Gastrocnemius medialis (tissue), 4 donors: ENCODE measurements around the gene SPTAN1.

Source experiments
- POLR2A ChIP-seq, 2 donors: fragments of 450-650 bp; IDR thresholded peaks; one replicate each; pipeline ENCODE4 v1.6.1; 2017; ENCODE audit warnings: antibody characterized with exemption in 2 of 2, mild to moderate bottlenecking in 2 of 2, moderate library complexity in 2 of 2
- TF ChIP-seq, protein P1 (sequence below), 5 experiments: fragments of 450-650 bp in 3 of 5; fragments of 200-600 bp in 2 of 5; sonication (generic) in 2 of 5; IDR thresholded peaks in 4 of 5; conservative IDR thresholded peaks in 1 of 5; 1 replicate in 4 of 5; 2 replicates in 1 of 5; pipeline ENCODE4 v1.5.1; 2016 to 2019; ENCODE audit warnings: antibody characterized with exemption in 5 of 5, mild to moderate bottlenecking in 3 of 5, moderate library complexity in 3 of 5

DNA sequence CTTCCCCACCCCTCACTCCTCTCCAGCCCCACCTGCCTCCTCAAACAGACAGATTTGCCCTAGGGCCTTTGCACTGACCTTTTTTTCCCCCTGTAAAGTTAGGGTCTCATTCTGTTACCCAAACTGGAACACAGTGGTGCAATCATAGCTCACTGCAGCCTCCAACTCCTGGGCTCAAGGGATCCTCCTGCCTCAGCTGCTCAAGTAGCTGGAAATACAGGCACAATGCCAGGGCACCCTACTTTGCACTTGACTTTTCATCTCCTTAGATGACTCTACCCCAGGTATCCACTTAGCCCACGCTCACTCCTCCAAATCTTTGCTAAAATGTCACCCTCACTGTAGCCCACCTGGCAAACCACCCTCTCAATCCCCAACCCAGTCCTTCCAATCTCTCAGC is 102.1 kb downstream of the SPTAN1 start:
- TF ChIP-seq, protein P1, sequence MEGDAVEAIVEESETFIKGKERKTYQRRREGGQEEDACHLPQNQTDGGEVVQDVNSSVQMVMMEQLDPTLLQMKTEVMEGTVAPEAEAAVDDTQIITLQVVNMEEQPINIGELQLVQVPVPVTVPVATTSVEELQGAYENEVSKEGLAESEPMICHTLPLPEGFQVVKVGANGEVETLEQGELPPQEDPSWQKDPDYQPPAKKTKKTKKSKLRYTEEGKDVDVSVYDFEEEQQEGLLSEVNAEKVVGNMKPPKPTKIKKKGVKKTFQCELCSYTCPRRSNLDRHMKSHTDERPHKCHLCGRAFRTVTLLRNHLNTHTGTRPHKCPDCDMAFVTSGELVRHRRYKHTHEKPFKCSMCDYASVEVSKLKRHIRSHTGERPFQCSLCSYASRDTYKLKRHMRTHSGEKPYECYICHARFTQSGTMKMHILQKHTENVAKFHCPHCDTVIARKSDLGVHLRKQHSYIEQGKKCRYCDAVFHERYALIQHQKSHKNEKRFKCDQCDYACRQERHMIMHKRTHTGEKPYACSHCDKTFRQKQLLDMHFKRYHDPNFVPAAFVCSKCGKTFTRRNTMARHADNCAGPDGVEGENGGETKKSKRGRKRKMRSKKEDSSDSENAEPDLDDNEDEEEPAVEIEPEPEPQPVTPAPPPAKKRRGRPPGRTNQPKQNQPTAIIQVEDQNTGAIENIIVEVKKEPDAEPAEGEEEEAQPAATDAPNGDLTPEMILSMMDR (IDR thresholded peaks at IDR 0.05 in 4 of 5, conservative IDR thresholded peaks at IDR 0.05 in 1 of 5) = no peak
- TF ChIP-seq POLR2A (IDR thresholded peaks at IDR 0.05) = no peak
